CD4-positive, alpha-beta T cell (primary cell): Measurements from ENCODE around the gene ELF2. TPM values are rescaled to one million over a fixed set of nuclear protein-coding genes. Genes with fewer than 3 reads are reported as not detected.

Source experiments
- ATAC-seq: fragments of 200-7000 bp; cut with Tn5 transposase; one replicate; pipeline ENCODE4 v1.10.0; 2022; ENCODE audit warnings: mild to moderate bottlenecking; ENCODE audit not compliant: poor library complexity
- CTCF ChIA-PET: fragments of 350-600 bp; sonication (Branson Sonifier 250); formaldehyde crosslinking; loops from one replicate; lab custom pipeline; 2021; ENCODE audit warnings: antibody characterized with exemption, inconsistent platforms; lab: Charles Lee
- POLR2A ChIA-PET: fragments of 350-600 bp; sonication (Branson Sonifier 250); formaldehyde crosslinking; loops from one replicate; lab custom pipeline; 2021; ENCODE audit warnings: antibody characterized with exemption, inconsistent platforms; lab: Charles Lee
- DNase-seq, 14 experiments: peaks; one replicate each; pipeline ENCODE4 v3.0.0-alpha.2; 2013 to 2020; ENCODE audit warnings: mixed read lengths in 2 of 14
- H3K27ac ChIP-seq, 2 donors: one replicate each; pipeline versions ENCODE4 v1.5.1 to v1.7.0; 2013; ENCODE audit warnings: low read length in 2 of 2, low read depth in 1 of 2, mild to moderate bottlenecking in 1 of 2
- H3K27me3 ChIP-seq, 2 experiments: 1 replicate in 1 of 2; 2 replicates in 1 of 2; pipeline versions ENCODE4 v1.6.1 to v1.7.0; 2013; ENCODE audit warnings: low read length in 2 of 2, control low read depth in 1 of 2, mild to moderate bottlenecking in 1 of 2, moderate library complexity in 1 of 2; ENCODE audit not compliant: insufficient read depth in 2 of 2, control insufficient read depth in 1 of 2
- H3K36me3 ChIP-seq: one replicate; pipeline ENCODE4 v1.6.1; 2013; ENCODE audit warnings: low read length, control low read depth; ENCODE audit not compliant: insufficient read depth
- H3K4me1 ChIP-seq: one replicate; pipeline ENCODE4 v1.6.1; 2013; ENCODE audit warnings: low read length, control low read depth; ENCODE audit not compliant: insufficient read depth
- H3K4me3 ChIP-seq: one replicate; pipeline ENCODE4 v1.5.1; 2013; ENCODE audit warnings: mild to moderate bottlenecking, low read length, moderate library complexity
- H3K9me3 ChIP-seq, 2 experiments: 1 replicate in 1 of 2; 2 replicates in 1 of 2; pipeline versions ENCODE4 v1.6.1 to v1.7.0; 2013; ENCODE audit warnings: low read length in 2 of 2, mild to moderate bottlenecking in 2 of 2, control low read depth in 1 of 2, moderate library complexity in 1 of 2; ENCODE audit not compliant: control insufficient read depth in 1 of 2, insufficient read depth in 1 of 2
- H3K27ac Mint-ChIP-seq: one replicate; pipeline ENCODE4 v1.8.0; 2020; ENCODE audit warnings: mixed read lengths
- H3K27me3 Mint-ChIP-seq: one replicate; pipeline ENCODE4 v1.8.0; 2021; ENCODE audit warnings: mixed read lengths
- H3K36me3 Mint-ChIP-seq: one replicate; pipeline ENCODE4 v1.8.0; 2021; ENCODE audit warnings: low read depth, mixed read lengths
- H3K4me1 Mint-ChIP-seq: one replicate; pipeline ENCODE4 v1.8.0; 2021; ENCODE audit warnings: low read depth, mixed read lengths
- H3K4me3 Mint-ChIP-seq: one replicate; pipeline ENCODE4 v1.8.0; 2020; ENCODE audit warnings: mild to moderate bottlenecking, mixed read lengths
- H3K9me3 Mint-ChIP-seq: one replicate; pipeline ENCODE4 v1.8.0; 2020; ENCODE audit warnings: mixed read lengths
- intact Hi-C, 2 experiments: fragments of 100-400 bp; cut with DNase I in 1 of 2; cut with micrococcal nuclease in 1 of 2; formaldehyde crosslinking; loops; one replicate each; pipeline versions ENCODE4 v1.15.1 to v1.9.0; 2023 to 2025; cut with DNase I, micrococcal nuclease
- total RNA-seq, 174 experiments: library from RNA in 2 of 174; stranded (reverse) in 2 of 174; gene quantifications; one replicate each; pipeline ENCODE4 v1.2.3 and lab custom pipeline; 2021 to 2026
- TF ChIP-seq, protein P1 (sequence below): fragments of 200-600 bp; IDR thresholded peaks from one replicate; pipeline ENCODE4 v1.8.0; 2022; ENCODE audit warnings: antibody characterized with exemption, mild to moderate bottlenecking

ELF2 gene
- total RNA-seq, 2 experiments from 2014 or later = 83.3 to 84.1 TPM

DNA sequence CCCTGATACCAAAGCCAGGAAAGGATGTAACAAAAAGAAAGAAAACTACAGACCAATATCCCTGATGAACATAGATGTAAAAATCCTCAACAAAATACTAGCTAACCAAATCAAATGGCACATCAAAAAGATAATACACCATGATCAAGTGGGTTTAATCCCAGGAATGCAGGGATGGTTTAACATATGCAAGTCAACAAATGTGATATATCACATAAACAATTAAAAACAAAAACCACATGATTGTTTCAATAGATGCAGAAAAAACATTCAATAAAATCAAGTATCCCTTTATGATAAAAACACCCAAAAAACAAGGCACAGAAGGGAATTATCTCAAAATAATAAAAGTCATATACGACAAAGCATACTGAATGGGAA lies 31.5 kb downstream of the ELF2 start:
- no peak overlapping the region for H3K27ac ChIP-seq
- no peaks in the 10 kb centered on the region for H3K36me3 Mint-ChIP-seq
- H3K27me3 ChIP-seq = no peaks in the 10 kb centered on the region
- CTCF ChIA-PET = no interaction called here
- H3K9me3 Mint-ChIP-seq = no peaks in the 10 kb centered on the region
- H3K9me3 ChIP-seq = no peaks in the 10 kb centered on the region
- peaks cover 30% of the 10 kb centered on the region for H3K4me1 Mint-ChIP-seq
- TF ChIP-seq, protein P1, sequence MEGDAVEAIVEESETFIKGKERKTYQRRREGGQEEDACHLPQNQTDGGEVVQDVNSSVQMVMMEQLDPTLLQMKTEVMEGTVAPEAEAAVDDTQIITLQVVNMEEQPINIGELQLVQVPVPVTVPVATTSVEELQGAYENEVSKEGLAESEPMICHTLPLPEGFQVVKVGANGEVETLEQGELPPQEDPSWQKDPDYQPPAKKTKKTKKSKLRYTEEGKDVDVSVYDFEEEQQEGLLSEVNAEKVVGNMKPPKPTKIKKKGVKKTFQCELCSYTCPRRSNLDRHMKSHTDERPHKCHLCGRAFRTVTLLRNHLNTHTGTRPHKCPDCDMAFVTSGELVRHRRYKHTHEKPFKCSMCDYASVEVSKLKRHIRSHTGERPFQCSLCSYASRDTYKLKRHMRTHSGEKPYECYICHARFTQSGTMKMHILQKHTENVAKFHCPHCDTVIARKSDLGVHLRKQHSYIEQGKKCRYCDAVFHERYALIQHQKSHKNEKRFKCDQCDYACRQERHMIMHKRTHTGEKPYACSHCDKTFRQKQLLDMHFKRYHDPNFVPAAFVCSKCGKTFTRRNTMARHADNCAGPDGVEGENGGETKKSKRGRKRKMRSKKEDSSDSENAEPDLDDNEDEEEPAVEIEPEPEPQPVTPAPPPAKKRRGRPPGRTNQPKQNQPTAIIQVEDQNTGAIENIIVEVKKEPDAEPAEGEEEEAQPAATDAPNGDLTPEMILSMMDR = no peak
- intact Hi-C loops = no loop called here
- POLR2A ChIA-PET = no interaction called here
- H3K27ac Mint-ChIP-seq = no peak overlapping the region
- H3K27me3 Mint-ChIP-seq = no peaks in the 10 kb centered on the region
- no peak overlapping the region for H3K4me3 Mint-ChIP-seq
- no peak for DNase-seq
- ATAC-seq = no peak
- H3K4me3 ChIP-seq = no peak overlapping the region
- peaks cover 15% of the 10 kb centered on the region for H3K4me1 ChIP-seq
- H3K36me3 ChIP-seq = no peaks in the 10 kb centered on the region

GRCh38 chr4:139144911-139145551 lies 32.0 kb downstream of the ELF2 start:
- no peak for ATAC-seq
- POLR2A ChIA-PET = no interaction called here

DNA sequence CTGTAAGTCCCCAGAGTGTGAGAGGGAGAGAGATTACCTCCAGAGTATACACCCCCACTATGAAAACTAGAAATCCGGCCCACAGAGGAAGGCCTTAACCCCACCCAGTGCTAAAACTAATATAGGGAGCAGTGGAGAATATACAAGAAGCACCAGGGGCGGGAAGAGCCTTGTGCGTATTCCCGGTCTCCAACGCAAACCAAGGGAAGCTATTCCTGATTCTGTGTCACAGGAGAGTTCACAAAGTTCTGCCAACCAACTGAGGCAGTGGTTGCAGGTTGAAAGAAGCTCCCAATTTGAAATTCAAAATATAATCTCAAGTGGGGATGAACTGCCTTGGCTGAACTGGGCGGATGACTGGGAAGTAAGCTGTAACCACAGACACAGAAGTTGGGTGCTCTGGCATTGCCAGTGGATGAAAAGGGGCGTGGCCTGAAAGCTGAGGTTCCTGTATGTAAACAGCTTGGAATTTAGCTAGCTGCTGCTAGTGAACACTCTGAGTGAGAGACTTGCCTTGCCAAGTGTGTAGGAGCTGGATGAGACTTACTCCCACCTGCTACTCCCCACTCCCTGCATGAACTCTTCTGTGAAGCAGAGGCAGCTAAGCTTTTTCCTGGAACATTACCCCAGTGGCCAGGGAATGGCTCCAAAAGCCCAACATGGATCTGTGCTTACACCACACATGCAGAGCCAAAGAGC lies 32.7 kb downstream of the ELF2 start:
- Mint-ChIP-seq H3K27me3 (no peaks in the 10 kb centered on the region), H3K9me3 (no peaks in the 10 kb centered on the region), H3K4me3 (no peak overlapping the region), H3K27ac (no peak overlapping the region), H3K4me1 (peaks cover 30% of the 10 kb centered on the region), H3K36me3 (no peaks in the 10 kb centered on the region)
- ATAC-seq (no peak), DNase-seq (peak in 3 of 14 experiments; percentile 4 to 41 (median 35))
- Histone ChIP-seq H3K27ac (no peak overlapping the region), H3K36me3 (no peaks in the 10 kb centered on the region), H3K4me1 (peaks cover 15% of the 10 kb centered on the region), H3K9me3 (no peaks in the 10 kb centered on the region), H3K27me3 (no peaks in the 10 kb centered on the region), H3K4me3 (no peak overlapping the region)
- ChIA-PET CTCF (no interaction called here), POLR2A (no interaction called here)
- TF ChIP-seq, protein P1 = no peak
- intact Hi-C loops = loop anchor here in 1 of 2 experiments (5.0 kb wide), 1 partner anchor 33 kb away; the partner anchor contains the start of gene ELF2

More at GRCh38 chr4:139144911-139145551, 32.0 kb downstream of the ELF2 start:
- Mint-ChIP-seq H3K4me3 (no peak overlapping the region), H3K27me3 (no peaks in the 10 kb centered on the region), H3K9me3 (no peaks in the 10 kb centered on the region), H3K27ac (no peak overlapping the region), H3K4me1 (peaks cover 30% of the 10 kb centered on the region), H3K36me3 (no peaks in the 10 kb centered on the region)
- Histone ChIP-seq H3K36me3 (no peaks in the 10 kb centered on the region), H3K4me1 (peaks cover 15% of the 10 kb centered on the region), H3K27me3 (no peaks in the 10 kb centered on the region), H3K9me3 (no peaks in the 10 kb centered on the region), H3K27ac (no peak overlapping the region), H3K4me3 (no peak overlapping the region)
- peak in 3 of 14 experiments; percentile 3 to 21 (median 12) for DNase-seq
- CTCF ChIA-PET = no interaction called here
- TF ChIP-seq, protein P1 = no peak
- intact Hi-C loops = loop anchor here in 1 of 2 experiments (5.0 kb wide), 1 partner anchor 32 kb away; the partner anchor contains the start of gene ELF2
